PC-3 (cell line): Measurements from ENCODE around the gene NCL. TPM values are rescaled to one million over a fixed set of nuclear protein-coding genes. Genes with fewer than 3 reads are reported as not detected.

ENCODE experiments used
- ATAC-seq: fragments of 200-7000 bp; cut with Tn5 transposase; 2 replicates; pipeline ENCODE4 v1.9.1; 2020; ENCODE audit warnings: mild to moderate bottlenecking, moderate library complexity
- BruUV-seq: library from RNA; stranded (reverse); fragments of 400-500 nt; replicated peaks from 2 replicates; lab custom pipeline; 2021; lab: Mats Ljungman, UMichigan
- CTCF ChIA-PET: fragments of 300-600 bp; sonication (Branson Sonifier 250); formaldehyde crosslinking; loops from one replicate; lab custom pipeline; 2022; ENCODE audit warnings: antibody characterized with exemption; lab: Charles Lee
- POLR2A ChIA-PET: fragments of 300-600 bp; sonication (Branson Sonifier 250); formaldehyde crosslinking; loops from one replicate; lab custom pipeline; 2022; ENCODE audit warnings: antibody characterized with exemption; ENCODE audit not compliant: unreplicated experiment; lab: Charles Lee
- DNase-seq: peaks from one replicate; pipeline ENCODE4 v3.0.0-alpha.2; 2015
- H2AFZ ChIP-seq: fragments of 300-600 bp; sonication (generic); 2 replicates; pipeline ENCODE4 v1.6.0; 2016; ENCODE audit warnings: antibody characterized with exemption, low read length
- H3F3A ChIP-seq: fragments of 300-600 bp; sonication (generic); one replicate; pipeline ENCODE4 v1.6.0; 2017; ENCODE audit warnings: antibody characterized with exemption, low read length, control low read depth, mild to moderate bottlenecking; ENCODE audit not compliant: unreplicated experiment
- H3K27ac ChIP-seq: fragments of 300-600 bp; sonication (generic); 2 replicates; pipeline ENCODE4 v1.5.1; 2016; ENCODE audit warnings: mild to moderate bottlenecking, low read length
- H3K27me3 ChIP-seq: fragments of 300-600 bp; sonication (generic); 2 replicates; pipeline ENCODE4 v1.6.1; 2016; ENCODE audit warnings: low read length, mixed read lengths
- H3K36me3 ChIP-seq: fragments of 300-600 bp; sonication (generic); 2 replicates; pipeline ENCODE4 v1.6.1; 2016; ENCODE audit warnings: low read depth, mixed run types, low read length, mixed read lengths
- H3K4me1 ChIP-seq: fragments of 300-600 bp; sonication (generic); 2 replicates; pipeline ENCODE4 v1.5.1; 2016; ENCODE audit warnings: low read length; ENCODE audit not compliant: insufficient read depth
- H3K4me2 ChIP-seq: fragments of 300-600 bp; sonication (generic); 2 replicates; pipeline ENCODE4 v1.6.0; 2016; ENCODE audit warnings: low read length
- H3K4me3 ChIP-seq: fragments of 300-600 bp; sonication (generic); 2 replicates; pipeline ENCODE4 v1.5.1; 2016; ENCODE audit warnings: mild to moderate bottlenecking, low read length, mixed read lengths
- H3K79me2 ChIP-seq: fragments of 300-600 bp; sonication (generic); 2 replicates; pipeline ENCODE4 v1.6.1; 2017; ENCODE audit warnings: low read length, mixed read lengths
- H3K9ac ChIP-seq: fragments of 300-600 bp; sonication (generic); 2 replicates; pipeline ENCODE4 v1.6.0; 2016; ENCODE audit warnings: mild to moderate bottlenecking, low read length
- H3K9me2 ChIP-seq: fragments of 300-600 bp; sonication (generic); replicated peaks from 2 replicates; pipeline ENCODE4 v1.6.1; 2016; ENCODE audit warnings: mixed run types, low read length, mixed read lengths
- H3K9me3 ChIP-seq: fragments of 300-600 bp; sonication (generic); 2 replicates; pipeline ENCODE4 v1.6.1; 2016; ENCODE audit warnings: low read length, mixed read lengths
- H4K20me1 ChIP-seq: fragments of 300-600 bp; sonication (generic); 2 replicates; pipeline ENCODE4 v1.6.1; 2016; ENCODE audit warnings: low read length, mixed read lengths
- CTCF ChIP-seq: fragments of 300-600 bp; sonication (generic); conservative IDR thresholded peaks from 2 replicates; pipeline ENCODE4 v1.5.1; 2017; ENCODE audit warnings: antibody characterized with exemption, low read depth, mild to moderate bottlenecking, low read length
- EZH2 ChIP-seq: fragments of 300-600 bp; sonication (generic); IDR thresholded peaks from one replicate; pipeline ENCODE4 v1.6.1; 2017; ENCODE audit warnings: antibody characterized with exemption, mild to moderate bottlenecking, low read length; ENCODE audit not compliant: unreplicated experiment
- EZH2phosphoT487 ChIP-seq: fragments of 300-600 bp; sonication (generic); IDR thresholded peaks from 2 replicates; pipeline ENCODE4 v1.6.1; 2018; ENCODE audit warnings: mild to moderate bottlenecking, antibody characterized with exemption, low read length, borderline replicate concordance
- intact Hi-C: fragments of 100-400 bp; cut with micrococcal nuclease; formaldehyde crosslinking; loops from 2 replicates; pipeline ENCODE4 v1.9.0; 2023
- total RNA-seq: library from RNA; depleted of rRNA; stranded (reverse); fragments of >200 nt; gene quantifications from 2 replicates; pipeline ENCODE4 v1.2.3, GENCODE V29; 2014

Gene NCL
- total RNA-seq, 1 experiment from 2014 or later: 430 TPM

GRCh38 chr2:231469583-231469950, 5.3 kb upstream of the NCL start:
- intact Hi-C loops: no loop called here
- Histone ChIP-seq H3K9me2 (no peaks in the 10 kb centered on the region), H3K4me2 (no peak overlapping the region), H3K4me3 (no peak overlapping the region), H3K27ac (no peak overlapping the region), H3K27me3 (no peaks in the 10 kb centered on the region), H3F3A (no peaks in the 10 kb centered on the region), H3K36me3 (no peaks in the 10 kb centered on the region), H3K9ac (no peak overlapping the region), H3K79me2 (peaks cover 10% of the 10 kb centered on the region), H2AFZ (no peak overlapping the region), H3K9me3 (no peaks in the 10 kb centered on the region), H4K20me1 (no peaks in the 10 kb centered on the region), H3K4me1 (peaks cover 8% of the 10 kb centered on the region; the same call in 1 of the 2 replicates)
- DNase-seq (no peak), ATAC-seq (no peak)
- ChIA-PET CTCF (no interaction called here), POLR2A (no interaction called here)
- no TSS peak for BruUV-seq
- TF ChIP-seq EZH2: no peak
- no peak for TF ChIP-seq EZH2phosphoT487
- no peak for TF ChIP-seq CTCF

GRCh38 chr2:231467613-231468530, 3.6 kb upstream of the NCL start:
- intact Hi-C loops: no loop called here
- peaks cover 10% of the 10 kb centered on the region for H4K20me1 ChIP-seq
- BruUV-seq: no TSS peak
- TF ChIP-seq CTCF: no peak
- TF ChIP-seq EZH2: no peak
- no peak for TF ChIP-seq EZH2phosphoT487
- peaks cover 8% of the 10 kb centered on the region; the same call in 1 of the 2 replicates for H3K4me1 ChIP-seq
- H3F3A ChIP-seq: no peaks in the 10 kb centered on the region
- CTCF ChIA-PET: no interaction called here
- H3K9me3 ChIP-seq: no peaks in the 10 kb centered on the region
- no peak overlapping the region for H3K27ac ChIP-seq
- POLR2A ChIA-PET: no interaction called here
- DNase-seq: no peak
- H2AFZ ChIP-seq: no peak overlapping the region
- H3K4me3 ChIP-seq: no peak overlapping the region
- no peaks in the 10 kb centered on the region for H3K9me2 ChIP-seq
- H3K9ac ChIP-seq: no peak overlapping the region
- ATAC-seq: no peak
- H3K79me2 ChIP-seq: peaks cover 24% of the 10 kb centered on the region
- H3K27me3 ChIP-seq: no peaks in the 10 kb centered on the region
- H3K36me3 ChIP-seq: peaks cover 6% of the 10 kb centered on the region
- H3K4me2 ChIP-seq: no peak overlapping the region

- H3K79me2 ChIP-seq: peaks cover 32% of the 10 kb centered on the region
- H3F3A ChIP-seq: peaks cover 6% of the 10 kb centered on the region
- TF ChIP-seq CTCF: no peak
- no peak for TF ChIP-seq EZH2
- TF ChIP-seq EZH2phosphoT487: no peak
- ChIA-PET CTCF (no interaction called here), POLR2A (no interaction called here)
- H3K4me2 ChIP-seq: no peak overlapping the region
- intact Hi-C loops: no loop called here
- no peak overlapping the region for H3K9ac ChIP-seq
- no TSS peak for BruUV-seq
- no peak for ATAC-seq
- H3K36me3 ChIP-seq: peaks cover 14% of the 10 kb centered on the region
- no peak overlapping the region for H3K4me3 ChIP-seq
- H3K9me2 ChIP-seq: no peaks in the 10 kb centered on the region
- H4K20me1 ChIP-seq: peaks cover 17% of the 10 kb centered on the region
- no peak overlapping the region for H3K27ac ChIP-seq
- no peaks in the 10 kb centered on the region for H3K9me3 ChIP-seq
- H3K27me3 ChIP-seq: no peaks in the 10 kb centered on the region
- H3K4me1 ChIP-seq: peaks cover 15% of the 10 kb centered on the region
- DNase-seq: no peak
- H2AFZ ChIP-seq: no peak overlapping the region
Measured at GRCh38 chr2:231467016-231467545, 2.8 kb upstream of the NCL start.
